ENCODE data around the gene SLC16A1. TPM values are rescaled to one million over a fixed set of nuclear protein-coding genes. Genes with fewer than 3 reads are reported as not detected.

The SLC16A1 gene, protein sequence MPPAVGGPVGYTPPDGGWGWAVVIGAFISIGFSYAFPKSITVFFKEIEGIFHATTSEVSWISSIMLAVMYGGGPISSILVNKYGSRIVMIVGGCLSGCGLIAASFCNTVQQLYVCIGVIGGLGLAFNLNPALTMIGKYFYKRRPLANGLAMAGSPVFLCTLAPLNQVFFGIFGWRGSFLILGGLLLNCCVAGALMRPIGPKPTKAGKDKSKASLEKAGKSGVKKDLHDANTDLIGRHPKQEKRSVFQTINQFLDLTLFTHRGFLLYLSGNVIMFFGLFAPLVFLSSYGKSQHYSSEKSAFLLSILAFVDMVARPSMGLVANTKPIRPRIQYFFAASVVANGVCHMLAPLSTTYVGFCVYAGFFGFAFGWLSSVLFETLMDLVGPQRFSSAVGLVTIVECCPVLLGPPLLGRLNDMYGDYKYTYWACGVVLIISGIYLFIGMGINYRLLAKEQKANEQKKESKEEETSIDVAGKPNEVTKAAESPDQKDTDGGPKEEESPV
- total RNA-seq = 40.4 and 53.4 TPM in 2 replicates

GRCh38 chr1:112955773-112956543, at the start of gene SLC16A1:
Gene SLC16A1 (minus strand): TSS chr1:112956196. CDS start chr1:112929308, 26,888 bp downstream.

Other genes starting within 250 kb of the SLC16A1 start
- 406 and 506 TPM in 2 replicates for gene RHOC, start 249.1 kb downstream of the SLC16A1 start, total RNA-seq
- gene PPM1J, start 240.9 kb downstream of the SLC16A1 start, total RNA-seq = 0.26 and 0.63 TPM in 2 replicates
- 9.5 and 10.7 TPM in 2 replicates for gene LRIG2, start 117.0 kb upstream of the SLC16A1 start, total RNA-seq

All from bronchial smooth muscle cell (primary cell).